ENCODE measurements around the gene DOCK9. TPM values are rescaled to one million over a fixed set of nuclear protein-coding genes. Genes with fewer than 3 reads are reported as not detected.
A peak's percentile ranks its signal among the peaks of the same experiment; 100 is the strongest.

Gene DOCK9
- total RNA-seq, 2 donors from 2014 or later: 107 to 117 TPM

DNA sequence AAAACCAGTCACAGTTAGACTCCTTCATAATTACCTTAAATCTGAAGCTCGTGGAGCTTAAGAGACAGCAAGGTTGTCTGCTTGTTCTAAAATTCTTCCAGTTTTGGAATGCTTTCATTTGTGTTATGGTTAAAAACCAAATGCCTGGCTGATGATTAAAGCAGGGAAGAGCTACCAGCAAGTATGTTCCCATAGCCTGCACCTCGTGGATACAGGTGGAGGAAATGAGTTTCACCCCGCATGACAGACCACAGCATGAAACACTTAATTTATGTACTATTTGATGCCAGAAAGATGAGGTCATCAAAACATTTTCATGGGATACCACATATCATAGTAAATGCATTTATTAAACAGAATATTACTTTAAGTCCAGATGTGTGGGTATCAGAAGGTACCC lies 416 bp upstream of the DOCK9 start:
- Histone ChIP-seq H3K9me3 (no peaks in the 10 kb centered on the region), H3K4me1 (replicated peaks) (no peaks in the 10 kb centered on the region), H3K27me3 (replicated peaks; ENCODE audit: insufficient read depth) (no peaks in the 10 kb centered on the region), H3K27ac (peak overlapping the region; percentile 8 to 65), H3K4me3 (peak overlapping the region; percentile 21 to 40), H3K36me3 (no peaks in the 10 kb centered on the region)
- TF ChIP-seq POLR2A (IDR thresholded peaks at IDR 0.05) (no peak), POLR2AphosphoS5 (IDR thresholded peaks at IDR 0.05) (no peak)
- TF ChIP-seq, protein P1, sequence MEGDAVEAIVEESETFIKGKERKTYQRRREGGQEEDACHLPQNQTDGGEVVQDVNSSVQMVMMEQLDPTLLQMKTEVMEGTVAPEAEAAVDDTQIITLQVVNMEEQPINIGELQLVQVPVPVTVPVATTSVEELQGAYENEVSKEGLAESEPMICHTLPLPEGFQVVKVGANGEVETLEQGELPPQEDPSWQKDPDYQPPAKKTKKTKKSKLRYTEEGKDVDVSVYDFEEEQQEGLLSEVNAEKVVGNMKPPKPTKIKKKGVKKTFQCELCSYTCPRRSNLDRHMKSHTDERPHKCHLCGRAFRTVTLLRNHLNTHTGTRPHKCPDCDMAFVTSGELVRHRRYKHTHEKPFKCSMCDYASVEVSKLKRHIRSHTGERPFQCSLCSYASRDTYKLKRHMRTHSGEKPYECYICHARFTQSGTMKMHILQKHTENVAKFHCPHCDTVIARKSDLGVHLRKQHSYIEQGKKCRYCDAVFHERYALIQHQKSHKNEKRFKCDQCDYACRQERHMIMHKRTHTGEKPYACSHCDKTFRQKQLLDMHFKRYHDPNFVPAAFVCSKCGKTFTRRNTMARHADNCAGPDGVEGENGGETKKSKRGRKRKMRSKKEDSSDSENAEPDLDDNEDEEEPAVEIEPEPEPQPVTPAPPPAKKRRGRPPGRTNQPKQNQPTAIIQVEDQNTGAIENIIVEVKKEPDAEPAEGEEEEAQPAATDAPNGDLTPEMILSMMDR (IDR thresholded peaks at IDR 0.05): no peak
- no peak for DNase-seq (ENCODE audit: low spot score)
- intact Hi-C loops (cut with DNase I): no loop called here
- WGBS: 8% methylated on average over 3 of the region's 3 CpGs

- H3K9me3 ChIP-seq: no peaks in the 10 kb centered on the region
- TF ChIP-seq, protein P1 (IDR thresholded peaks at IDR 0.05): no peak
- TF ChIP-seq POLR2A (IDR thresholded peaks at IDR 0.05) (no peak), POLR2AphosphoS5 (IDR thresholded peaks at IDR 0.05) (no peak)
- WGBS: 33% methylated on average over 2 of the region's 2 CpGs
- H3K36me3 ChIP-seq: no peaks in the 10 kb centered on the region
- H3K4me3 ChIP-seq: peak overlapping the region; percentile 21 to 40
- no peak for DNase-seq (ENCODE audit: low spot score)
- H3K27me3 ChIP-seq (replicated peaks; ENCODE audit: insufficient read depth): no peaks in the 10 kb centered on the region
- intact Hi-C loops (cut with DNase I): no loop called here
- peak overlapping the region; percentile 8 to 32 for H3K27ac ChIP-seq
- peaks cover 3% of the 10 kb centered on the region for H3K4me1 ChIP-seq (replicated peaks)
Measured at GRCh38 chr13:98976941-98977340, 923 bp downstream of the DOCK9 start.

DNA sequence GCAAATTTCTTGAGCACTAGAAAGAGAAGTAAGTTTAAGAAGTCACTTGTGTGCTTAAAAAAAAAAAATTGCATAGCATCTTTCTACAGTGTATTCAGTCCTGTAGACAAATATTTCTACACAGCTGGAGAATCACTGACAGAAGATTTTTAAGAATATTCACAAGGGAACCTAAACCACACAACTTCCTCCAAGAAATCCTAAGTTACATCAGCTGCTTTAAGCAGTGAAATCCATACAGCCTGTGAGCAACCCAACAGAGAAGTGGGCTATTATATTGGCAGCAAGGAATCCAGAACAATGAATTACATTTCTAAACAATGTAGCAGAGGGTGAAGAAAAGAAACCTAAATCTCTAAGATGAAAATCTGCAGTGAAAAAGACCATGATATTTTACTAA lies 1.5 kb downstream of the DOCK9 start:
- TF ChIP-seq, protein P1 (IDR thresholded peaks at IDR 0.05): no peak
- TF ChIP-seq POLR2AphosphoS5 (IDR thresholded peaks at IDR 0.05): no peak
- no peak for TF ChIP-seq POLR2A (IDR thresholded peaks at IDR 0.05)
- Histone ChIP-seq H3K4me1 (replicated peaks) (peaks cover 3% of the 10 kb centered on the region), H3K27me3 (replicated peaks; ENCODE audit: insufficient read depth) (no peaks in the 10 kb centered on the region), H3K4me3 (peak overlapping the region; percentile 1 to 40), H3K27ac (peak overlapping the region; percentile 9 to 32), H3K36me3 (no peaks in the 10 kb centered on the region), H3K9me3 (no peaks in the 10 kb centered on the region)
- intact Hi-C loops (cut with DNase I): no loop called here
- no peak for DNase-seq (ENCODE audit: low spot score)

GRCh38 chr13:98975822-98976261 lies 2.0 kb downstream of the DOCK9 start:
- Histone ChIP-seq H3K4me3 (peak overlapping the region in 1 of 2 donors; percentile 9), H3K27ac (peak overlapping the region; percentile 9 to 32), H3K9me3 (no peaks in the 10 kb centered on the region), H3K27me3 (replicated peaks; ENCODE audit: insufficient read depth) (no peaks in the 10 kb centered on the region), H3K4me1 (replicated peaks) (peaks cover 3% of the 10 kb centered on the region), H3K36me3 (no peaks in the 10 kb centered on the region)
- intact Hi-C loops (cut with DNase I): no loop called here
- TF ChIP-seq, protein P1 (IDR thresholded peaks at IDR 0.05): no peak
- peak; percentile 5 for TF ChIP-seq POLR2AphosphoS5 (IDR thresholded peaks at IDR 0.05)
- no peak for DNase-seq (ENCODE audit: low spot score)
- 42% methylated on average over 5 of the region's 5 CpGs for WGBS

DNA sequence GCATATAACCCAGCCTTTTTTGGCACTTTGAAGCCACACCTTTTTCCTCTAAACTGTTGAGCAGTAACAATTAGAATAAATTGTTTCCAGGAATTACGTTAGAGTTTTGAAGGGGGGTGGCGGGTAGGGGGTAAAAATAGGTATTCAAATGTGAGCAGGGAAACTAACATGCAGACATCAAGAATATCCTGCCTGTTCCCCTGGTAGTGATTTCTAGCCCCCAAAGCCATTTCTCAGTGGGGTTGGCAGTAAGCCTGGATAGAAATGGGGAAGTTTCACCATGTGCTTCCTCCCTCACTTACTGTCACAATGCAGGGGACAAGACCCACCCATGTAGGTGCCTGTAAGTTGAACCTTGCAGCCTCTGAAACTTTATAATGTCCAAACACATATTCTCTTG lies 3.8 kb downstream of the DOCK9 start:
- WGBS: 69% methylated on average over 2 of the region's 2 CpGs
- no peak for DNase-seq (ENCODE audit: low spot score)
- intact Hi-C loops (cut with DNase I): no loop called here
- no peak for TF ChIP-seq POLR2A (IDR thresholded peaks at IDR 0.05)
- TF ChIP-seq POLR2AphosphoS5 (IDR thresholded peaks at IDR 0.05): no peak
- TF ChIP-seq, protein P1 (IDR thresholded peaks at IDR 0.05): no peak
- Histone ChIP-seq H3K4me1 (replicated peaks) (peaks cover 3% of the 10 kb centered on the region), H3K4me3 (no peak overlapping the region), H3K27me3 (replicated peaks; ENCODE audit: insufficient read depth) (no peaks in the 10 kb centered on the region), H3K9me3 (no peaks in the 10 kb centered on the region), H3K36me3 (no peaks in the 10 kb centered on the region), H3K27ac (no peak overlapping the region)

All from prostate gland (tissue), 2 donors.